ENCODE results near the gene CRELD2. TPM values are rescaled to one million over a fixed set of nuclear protein-coding genes. Genes with fewer than 3 reads are reported as not detected.

The CRELD2 gene
- total and polyA plus RNA-seq, 2 of the 8 experiments (the other 6 are each of a cell fraction or from before 2014, with no cell fraction given) = 24.5 to 36.6 TPM

- Histone ChIP-seq H3K27me3 (replicated peaks in 1 of 4; ENCODE audit: control insufficient read depth in 3 of 4, extremely low read depth in 1 of 4, insufficient read depth in 3 of 4, low read length in 3 of 4) (peaks cover 0 to 12% (median 10%) of the 10 kb centered on the region in 4 experiments; a peak in 6 of 7 replicates), H3K23me2 (ENCODE audit: low read depth, low read length) (peaks cover 3% of the 10 kb centered on the region; the same call in 1 of the 2 replicates), H3K4me3 (ENCODE audit: extremely low read depth in 1 of 4, insufficient read depth in 2 of 4, low read depth in 3 of 4, low read length in 4 of 4) (peak overlapping the region in 1 of 4 experiments; percentile 42; a peak in 2 of 8 replicates), H3K9me3 (ENCODE audit: insufficient read depth in 2 of 2, low read depth in 1 of 2, low read length in 1 of 2) (no peaks in the 10 kb centered on the region), H4K8ac (ENCODE audit: extremely low read depth, insufficient read depth, low read length) (no peak overlapping the region), H3K79me1 (ENCODE audit: low read depth, low read length) (no peaks in the 10 kb centered on the region; the same call in 1 of the 2 replicates), H2BK12ac (ENCODE audit: low read depth, low read length) (no peak overlapping the region), H4K5ac (ENCODE audit: insufficient read length, low read depth, low read length) (no peak overlapping the region), H4K91ac (replicated peaks; ENCODE audit: insufficient read length, low read length) (no peak overlapping the region), H3K56ac (replicated peaks; ENCODE audit: insufficient read length, low read depth, low read length) (no peak overlapping the region), H3K36me3 (ENCODE audit: control insufficient read depth in 2 of 4, insufficient read depth in 4 of 4, low read length in 3 of 4) (no peaks in the 10 kb centered on the region; a peak in 2 of 8 replicates), H3K18ac (ENCODE audit: extremely low read depth, low read length) (no peak overlapping the region), H3K9ac (replicated peaks in 1 of 4; ENCODE audit: extremely low read depth in 1 of 4, low read depth in 3 of 4, low read length in 3 of 4) (no peak overlapping the region; a peak in 1 of 7 replicates), H3K4me2 (ENCODE audit: insufficient read depth in 1 of 2, low read depth in 2 of 2, low read length in 2 of 2) (peak overlapping the region in 1 of 2 experiments; percentile 62; a peak in 3 of 4 replicates), H2BK20ac (ENCODE audit: low read length) (no peak overlapping the region), H2BK120ac (replicated peaks; ENCODE audit: low read depth, low read length) (no peak overlapping the region), H3K23ac (ENCODE audit: insufficient read length) (no peak overlapping the region), H3K4me1 (replicated peaks in 1 of 4; ENCODE audit: control insufficient read depth in 3 of 4, insufficient read depth in 4 of 4, low read length in 3 of 4) (peaks cover 0 to 3% (median 0%) of the 10 kb centered on the region in 4 experiments; a peak in 1 of 7 replicates), H3K27ac (ENCODE audit: low read depth, low read length) (no peak overlapping the region), H3K4ac (replicated peaks; ENCODE audit: insufficient read length, low read depth, low read length) (no peak overlapping the region), H4K20me1 (replicated peaks in 1 of 2; ENCODE audit: control insufficient read depth in 1 of 2, insufficient read depth in 2 of 2, low read length in 2 of 2) (peaks cover 2 to 4% of the 10 kb centered on the region in 2 experiments), H2BK15ac (ENCODE audit: low read length) (no peak overlapping the region), H3K14ac (ENCODE audit: insufficient read length) (no peak overlapping the region), H2AK5ac (ENCODE audit: low read depth, low read length) (no peak overlapping the region), H3K79me2 (ENCODE audit: control insufficient read depth in 1 of 2, insufficient read depth in 2 of 2, low read length in 2 of 2) (no peaks in the 10 kb centered on the region), H2BK5ac (ENCODE audit: low read depth, low read length) (no peak overlapping the region; the same call in 1 of the 2 replicates), H2AFZ (ENCODE audit: low read length) (no peak overlapping the region)
- FAIRE-seq (no peak), DNase-seq (ENCODE audit: low read depth in 1 of 2, low spot score in 2 of 2) (no peak)
- ChIA-PET POLR2A (ENCODE audit: partially characterized antibody) (no interaction called here), CTCF (ENCODE audit: partially characterized antibody) (no interaction called here)
- 80% methylated on average over 21 of the region's 38 CpGs; no CpG with 5 or more reads in 1 of the 2 experiments for WGBS, 2 experiments (ENCODE audit: extremely low coverage in 1 of 2, insufficient coverage in 1 of 2, insufficient read length in 1 of 2, insufficient replicate concordance in 2 of 2, low coverage in 1 of 2, low lambda C conversion rate in 2 of 2, missing lambda C conversion rate in 1 of 2)
- TF ChIP-seq SP2 (IDR thresholded peaks at IDR 0.05; ENCODE audit: low read length) (no peak), SP1 (IDR thresholded peaks at IDR 0.05; ENCODE audit: low read depth, low read length) (no peak), EP300 (IDR thresholded peaks at IDR 0.05; ENCODE audit: borderline replicate concordance in 1 of 2, low read depth in 2 of 2, low read length in 2 of 2) (no peak), TCF12 (IDR thresholded peaks at IDR 0.05; ENCODE audit: low read depth, low read length) (no peak), RBBP5 (IDR thresholded peaks at IDR 0.05; ENCODE audit: borderline replicate concordance, low read depth, low read length) (no peak), GABPA (IDR thresholded peaks at IDR 0.05; ENCODE audit: borderline replicate concordance, insufficient read depth, low read length) (no peak), SRF (IDR thresholded peaks at IDR 0.05; ENCODE audit: low read depth, low read length) (no peak), FOSL1 (IDR thresholded peaks at IDR 0.05; ENCODE audit: insufficient read depth, low read depth, low read length) (no peak), MAX (IDR thresholded peaks at IDR 0.05) (no peak), SIX5 (IDR thresholded peaks at IDR 0.05; ENCODE audit: low read depth, low read length) (no peak), KDM1A (IDR thresholded peaks at IDR 0.05; ENCODE audit: borderline replicate concordance, low read length) (no peak), RAD21 (IDR thresholded peaks at IDR 0.05 in 1 of 2, conservative IDR thresholded peaks at IDR 0.05 in 1 of 2; ENCODE audit: low read depth in 2 of 2, low read length in 2 of 2) (no peak)
Observed at GRCh38 chr22:49928555-49929210, 10.2 kb downstream of the CRELD2 start.
